Aorta (tissue), 5 donors: ENCODE data around the gene HOMER2. TPM values are rescaled to one million over a fixed set of nuclear protein-coding genes. Genes with fewer than 3 reads are reported as not detected.

Experiments
- ATAC-seq: fragments of 200-7000 bp; cut with Tn5 transposase; one replicate; pipeline ENCODE4 v1.9.1; 2022; ENCODE audit warnings: moderate library complexity; ENCODE audit not compliant: low FRiP score
- DNase-seq, 2 donors: peaks; one replicate each; pipeline ENCODE4 v3.0.0-alpha.2; 2020
- H3K27ac ChIP-seq, 2 donors: one replicate each; pipeline ENCODE4 v1.5.1; 2013; ENCODE audit warnings: low read length in 2 of 2, mild to moderate bottlenecking in 2 of 2, moderate library complexity in 2 of 2, control low read depth in 1 of 2, inconsistent platforms in 1 of 2, low read depth in 1 of 2
- H3K27me3 ChIP-seq, 2 donors: one replicate each; pipeline ENCODE4 v1.6.1; 2013; ENCODE audit warnings: control low read depth in 1 of 2, low read length in 1 of 2, mild to moderate bottlenecking in 1 of 2, moderate library complexity in 1 of 2; ENCODE audit not compliant: insufficient read depth in 2 of 2, control insufficient read depth in 1 of 2
- H3K36me3 ChIP-seq, 2 donors: one replicate each; pipeline ENCODE4 v1.6.1; 2013; ENCODE audit warnings: control low read depth in 1 of 2, low read length in 1 of 2, mild to moderate bottlenecking in 1 of 2; ENCODE audit not compliant: insufficient read depth in 2 of 2, control insufficient read depth in 1 of 2
- H3K4me1 ChIP-seq, 2 donors: one replicate each; pipeline ENCODE4 v1.6.1; 2013; ENCODE audit warnings: low read length in 2 of 2, control low read depth in 1 of 2, mild to moderate bottlenecking in 1 of 2, moderate library complexity in 1 of 2; ENCODE audit not compliant: insufficient read depth in 2 of 2, control insufficient read depth in 1 of 2
- H3K4me3 ChIP-seq, 2 donors: one replicate each; pipeline ENCODE4 v1.5.1; 2013; ENCODE audit warnings: low read length in 2 of 2, control low read depth in 1 of 2, mild to moderate bottlenecking in 1 of 2
- H3K9me3 ChIP-seq: one replicate; pipeline ENCODE4 v1.6.1; 2013; ENCODE audit warnings: mild to moderate bottlenecking, low read length; ENCODE audit not compliant: control insufficient read depth
- WGBS, 2 donors: extraction: QIAGEN DNeasy Blood & Tissue Kit; methylation state at CpG; one replicate each; pipeline ENCODE4 v1.1.7; 2013; 5-methylcytosine and 5-hydroxymethylcytosine counted together
- intact Hi-C, 2 donors: fragments of 100-400 bp; cut with DNase I; formaldehyde crosslinking; loops; one replicate each; pipeline versions ENCODE4 v1.14.2 to v1.15.0; 2022
- polyA plus RNA-seq, 2 donors: library from polyadenylated mRNA; stranded (reverse); fragments of 200-250 nt; gene quantifications; one replicate each; pipeline ENCODE4 v1.2.3, GENCODE V29; 2013
- total RNA-seq, 2 donors: library from RNA; stranded (reverse); fragmentation: NEBNext Ultra II Directional; extraction: Animal tissue kit (Norgen Biotek cat#: 25700); gene quantifications; one replicate each; pipeline ENCODE4 v1.2.1, GENCODE V29; 2021
- donor health status: healthy with polysubstance abuse.
- donor health status: Bipolar disorder and iron deficiency.
- donor health status: DM: no; HTN: no; CAD: no.
- donor health status: DM: no; HTN: no; CAD: no.
- donor health status: DM: yes; HTN: yes; CAD: no.

Gene HOMER2
- total and polyA plus RNA-seq, 4 donors, result 0.50 to 7.1 (median 2.3) TPM

DNA sequence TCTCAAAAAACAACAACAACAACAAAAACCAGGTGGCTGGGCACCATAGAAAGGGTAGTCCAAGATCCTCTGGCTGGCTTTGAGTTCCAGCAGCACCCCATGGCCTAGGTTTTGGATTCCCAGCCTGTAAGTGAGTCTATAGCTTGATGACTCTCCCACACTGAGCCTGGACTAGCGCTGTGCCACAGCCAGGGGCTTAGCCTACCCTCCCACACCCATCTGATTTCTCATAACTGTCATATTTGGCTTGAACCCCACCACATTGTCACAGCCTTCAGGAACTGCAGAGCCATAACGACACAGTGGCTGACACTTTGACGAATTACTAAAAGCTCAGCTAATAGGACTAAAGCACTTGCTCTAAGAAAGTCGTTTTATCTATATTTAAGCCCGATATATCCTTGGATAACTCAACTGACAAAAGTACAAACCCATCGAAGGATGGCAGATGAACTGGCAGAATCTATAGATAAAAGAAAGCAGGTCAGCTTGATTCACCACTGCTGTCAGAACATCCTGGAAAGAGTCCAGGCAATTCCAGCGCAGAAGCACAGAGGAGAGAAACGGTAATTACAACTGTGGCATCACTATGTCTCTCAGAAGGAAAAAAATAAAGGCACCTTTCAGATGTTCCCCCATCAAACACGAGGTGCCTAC, 62.1 kb downstream of the HOMER2 start:
- intact Hi-C loops, result no loop called here
- Histone ChIP-seq H3K4me3 (no peak overlapping the region), H3K27ac (no peak overlapping the region), H3K27me3 (no peaks in the 10 kb centered on the region), H3K36me3 (no peaks in the 10 kb centered on the region), H3K9me3 (no peaks in the 10 kb centered on the region), H3K4me1 (no peaks in the 10 kb centered on the region)
- WGBS, 2 donors, result 68 to 72% methylated on average over 9 of the region's 9 CpGs
- ATAC-seq (no peak), DNase-seq (no peak)

DNA sequence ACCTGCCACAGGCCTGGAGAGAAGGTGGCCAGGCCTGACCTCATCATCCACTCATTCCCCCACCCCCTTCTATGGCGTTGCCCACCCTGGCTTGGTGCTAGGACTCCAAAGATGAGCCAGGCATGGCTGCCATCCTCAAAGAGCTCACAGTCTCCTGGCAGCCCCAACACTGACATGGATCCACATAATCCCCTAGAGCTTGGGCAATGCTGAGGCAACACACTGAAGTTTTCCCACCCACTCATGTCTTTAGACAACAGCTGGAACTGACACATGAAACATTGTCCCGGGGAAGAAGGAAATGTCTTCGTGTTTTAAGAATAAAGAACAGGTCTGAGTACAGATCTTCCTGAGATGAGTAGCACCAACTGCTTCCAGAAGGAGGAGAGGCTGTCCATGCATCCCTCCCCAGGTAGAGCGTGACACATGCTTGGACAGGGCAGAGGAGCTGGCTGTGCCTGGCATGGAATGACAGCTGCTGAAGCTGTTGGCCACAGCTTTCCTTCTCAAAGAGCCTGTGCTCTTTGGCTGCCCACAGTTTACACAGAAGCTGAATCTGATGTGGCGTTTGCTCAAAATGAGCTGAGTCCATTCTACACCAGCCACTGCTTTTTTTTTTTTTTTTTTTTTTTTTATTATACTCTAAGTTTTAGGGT, 70.1 kb downstream of the HOMER2 start:
- no peaks in the 10 kb centered on the region for H3K4me1 ChIP-seq
- H3K27me3 ChIP-seq, result no peaks in the 10 kb centered on the region
- DNase-seq, result no peak
- no peak overlapping the region for H3K27ac ChIP-seq
- ATAC-seq, result no peak
- no peaks in the 10 kb centered on the region for H3K36me3 ChIP-seq
- intact Hi-C loops, result no loop called here
- no peaks in the 10 kb centered on the region for H3K9me3 ChIP-seq
- WGBS, 2 donors, result 80 to 82% methylated on average over 5 of the region's 5 CpGs
- no peak overlapping the region for H3K4me3 ChIP-seq

DNA sequence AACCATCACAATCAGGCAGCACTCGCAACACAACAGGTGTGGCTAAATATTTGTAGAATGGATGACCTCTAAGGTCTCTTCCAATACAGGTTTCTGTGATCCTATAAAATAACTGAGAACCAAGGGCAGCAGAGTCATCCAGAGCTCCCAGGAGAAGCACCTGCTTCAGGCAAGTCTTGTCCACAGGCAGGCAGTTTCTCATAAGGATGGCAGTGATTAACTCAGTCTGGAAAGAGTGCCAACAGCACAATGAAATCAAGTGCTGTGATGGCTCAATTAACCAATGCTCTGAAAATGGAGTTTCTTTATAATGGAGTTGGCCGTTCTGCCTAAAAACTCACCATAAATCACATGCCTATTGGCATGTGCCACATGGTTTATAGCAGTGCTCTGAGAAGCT, 70.8 kb downstream of the HOMER2 start:
- H3K36me3 ChIP-seq, result no peaks in the 10 kb centered on the region
- WGBS, 2 donors, result 77 to 89% methylated on average over 2 of the region's 2 CpGs
- no peaks in the 10 kb centered on the region for H3K4me1 ChIP-seq
- intact Hi-C loops, result no loop called here
- no peak for DNase-seq
- no peak overlapping the region for H3K4me3 ChIP-seq
- ATAC-seq, result no peak
- H3K27me3 ChIP-seq, result no peaks in the 10 kb centered on the region
- H3K27ac ChIP-seq, result no peak overlapping the region
- H3K9me3 ChIP-seq, result no peaks in the 10 kb centered on the region

DNA sequence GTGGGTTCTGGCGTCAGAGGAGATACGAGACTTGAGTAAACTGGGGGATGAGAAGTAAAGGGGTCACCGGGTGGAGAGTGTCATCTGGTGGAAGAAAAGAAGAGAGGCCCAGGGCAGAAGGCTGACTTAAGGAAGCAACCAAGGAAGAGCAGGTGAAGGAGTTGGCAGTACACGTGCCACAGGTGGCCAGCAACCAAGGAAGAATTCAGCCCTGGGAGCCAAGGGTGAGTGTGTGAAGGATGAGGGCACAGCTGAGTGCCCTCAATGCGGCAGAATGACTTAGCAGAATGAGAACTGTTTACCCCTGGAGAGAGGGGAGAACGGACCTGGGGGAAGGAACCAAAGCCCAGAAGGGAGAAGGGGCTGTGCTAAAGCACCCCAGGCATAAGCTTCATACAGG, 71.8 kb downstream of the HOMER2 start:
- no peak overlapping the region for H3K4me3 ChIP-seq
- WGBS, 2 donors, result 77 to 79% methylated on average over 6 of the region's 6 CpGs
- no peaks in the 10 kb centered on the region for H3K27me3 ChIP-seq
- H3K4me1 ChIP-seq, result no peaks in the 10 kb centered on the region
- no peaks in the 10 kb centered on the region for H3K36me3 ChIP-seq
- H3K27ac ChIP-seq, result no peak overlapping the region
- ATAC-seq, result no peak
- no peak for DNase-seq
- H3K9me3 ChIP-seq, result no peaks in the 10 kb centered on the region
- intact Hi-C loops, result no loop called here

- H3K4me1 ChIP-seq, result no peaks in the 10 kb centered on the region
- intact Hi-C loops, result no loop called here
- WGBS, 2 donors, result 91 to 92% methylated on average over 5 of the region's 5 CpGs
- ATAC-seq (no peak), DNase-seq (no peak)
- H3K4me3 ChIP-seq, result no peak overlapping the region
- H3K27me3 ChIP-seq, result no peaks in the 10 kb centered on the region
- H3K27ac ChIP-seq, result no peak overlapping the region
- no peaks in the 10 kb centered on the region for H3K9me3 ChIP-seq
- H3K36me3 ChIP-seq, result peaks cover 0 to 3% of the 10 kb centered on the region in 2 donors
Observed at GRCh38 chr15:82878325-82878724, 74.2 kb downstream of the HOMER2 start.

- Histone ChIP-seq H3K9me3 (no peaks in the 10 kb centered on the region), H3K4me3 (no peak overlapping the region), H3K4me1 (no peaks in the 10 kb centered on the region), H3K27ac (no peak overlapping the region), H3K36me3 (peaks cover 0 to 3% of the 10 kb centered on the region in 2 donors), H3K27me3 (no peaks in the 10 kb centered on the region)
- DNase-seq (no peak), ATAC-seq (no peak)
- intact Hi-C loops, result no loop called here
- 82 to 86% methylated on average over 2 of the region's 2 CpGs for whole genome bisulfite sequencing, 2 donors
Observed at GRCh38 chr15:82877825-82878224, 74.7 kb downstream of the HOMER2 start.

GRCh38 chr15:82875411-82876003, 77.0 kb downstream of the HOMER2 start:
- no peaks in the 10 kb centered on the region for H3K27me3 ChIP-seq
- ATAC-seq (no peak), DNase-seq (no peak)
- 71 to 77% methylated on average over 7 of the region's 7 CpGs for WGBS, 2 donors
- intact Hi-C loops, result no loop called here
- peaks cover 0 to 3% of the 10 kb centered on the region in 2 donors for H3K36me3 ChIP-seq
- no peaks in the 10 kb centered on the region for H3K4me1 ChIP-seq
- H3K4me3 ChIP-seq, result no peak overlapping the region
- H3K9me3 ChIP-seq, result peaks cover 1% of the 10 kb centered on the region
- no peak overlapping the region for H3K27ac ChIP-seq

- no peak for ATAC-seq
- peaks cover 1% of the 10 kb centered on the region for H3K9me3 ChIP-seq
- H3K27me3 ChIP-seq, result no peaks in the 10 kb centered on the region
- peaks cover 0 to 3% of the 10 kb centered on the region in 2 donors for H3K36me3 ChIP-seq
- intact Hi-C loops, result no loop called here
- WGBS, 2 donors, result 78 to 81% methylated on average over 10 of the region's 10 CpGs
- no peak for DNase-seq
- no peak overlapping the region for H3K27ac ChIP-seq
- H3K4me3 ChIP-seq, result no peak overlapping the region
- H3K4me1 ChIP-seq, result no peaks in the 10 kb centered on the region
Observed at GRCh38 chr15:82874961-82875360, 77.6 kb downstream of the HOMER2 start.

DNA sequence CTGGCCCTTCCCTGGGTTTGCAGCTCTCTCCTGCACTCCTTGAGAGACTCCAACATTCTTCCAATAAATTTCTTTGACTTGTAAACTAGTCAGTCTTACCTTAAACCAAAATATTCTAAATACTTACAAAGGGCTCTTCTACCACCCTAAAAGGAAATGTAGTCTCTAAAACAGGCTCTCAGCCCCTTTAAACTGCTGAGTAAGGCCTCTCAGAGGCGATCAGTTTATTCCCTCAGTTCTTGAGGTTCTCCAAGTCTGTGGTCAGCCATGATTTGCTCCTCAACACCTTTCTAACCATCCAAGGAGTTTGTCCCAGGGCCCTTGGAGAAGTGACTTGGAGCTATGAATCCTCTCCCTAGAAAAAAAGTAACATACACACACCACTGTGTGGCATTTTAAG, 78.3 kb downstream of the HOMER2 start:
- H3K27me3 ChIP-seq, result no peaks in the 10 kb centered on the region
- DNase-seq (no peak), ATAC-seq (no peak)
- peaks cover 1% of the 10 kb centered on the region for H3K9me3 ChIP-seq
- H3K36me3 ChIP-seq, result peaks cover 0 to 3% of the 10 kb centered on the region in 2 donors
- no peak overlapping the region for H3K4me3 ChIP-seq
- intact Hi-C loops, result no loop called here
- no peaks in the 10 kb centered on the region for H3K4me1 ChIP-seq
- 78 to 82% methylated on average over 1 of the region's 1 CpG for WGBS, 2 donors
- H3K27ac ChIP-seq, result no peak overlapping the region
